ENCODE data around the gene PRAMEF9.
"Not testable (repeated sequence)": the region's sequence is repeated elsewhere in the genome, so short reads cannot be mapped to it uniquely, and the experiment has no call there.

The PRAMEF9 gene

GRCh38 chr1:13171548-13171947 is at the start of gene PRAMEF9:
TSS of gene PRAMEF9 (plus strand) at chr1:13171848. CDS start at chr1:13175281, 3,433 bp downstream.
- not testable (repeated sequence) for DNase-seq (ENCODE audit: low spot score)

GRCh38 chr1:13155909-13156308 is 15.7 kb upstream of the PRAMEF9 start, which contains the start of gene PRAMEF26:
TSS of gene PRAMEF26 (minus strand) at chr1:13156009. CDS start at chr1:13153095, 2,914 bp downstream.
- DNase-seq (ENCODE audit: low spot score): not testable (repeated sequence)

GRCh38 chr1:13165531-13165930 is 6.1 kb upstream of the PRAMEF9 start, which contains the start of gene HNRNPCL4:
TSS of gene HNRNPCL4 (minus strand) at chr1:13165631. CDS start at chr1:13165467, 164 bp downstream.
- not testable (repeated sequence) for DNase-seq (ENCODE audit: low spot score)

DNA sequence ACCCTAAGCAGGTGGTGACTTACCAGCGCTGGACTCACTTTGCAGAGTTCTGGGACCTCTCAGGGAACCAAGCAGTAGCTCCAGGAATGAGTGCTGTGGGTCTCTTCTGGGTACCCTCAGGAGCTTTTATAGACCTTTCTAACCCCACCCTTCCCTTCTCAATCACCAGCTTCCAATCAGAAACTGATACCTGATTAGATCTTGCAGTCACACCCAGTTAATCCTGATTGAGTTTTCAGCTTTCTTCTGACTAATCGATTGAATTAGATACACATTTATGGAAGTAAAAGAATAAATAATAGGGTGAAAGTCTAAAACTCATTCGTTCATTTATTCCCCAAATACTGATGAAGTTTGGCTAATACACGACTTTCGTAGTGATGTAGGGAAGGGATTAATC is 29.7 kb downstream of the PRAMEF9 start, which contains the start of gene PRAMEF13:
Gene PRAMEF13, minus strand, starts transcription at position 101 of the 400 bp plus-strand sequence. CDS start 1,820 bp downstream, outside the sequence.
- not testable (repeated sequence) for DNase-seq (ENCODE audit: low spot score)

DNA sequence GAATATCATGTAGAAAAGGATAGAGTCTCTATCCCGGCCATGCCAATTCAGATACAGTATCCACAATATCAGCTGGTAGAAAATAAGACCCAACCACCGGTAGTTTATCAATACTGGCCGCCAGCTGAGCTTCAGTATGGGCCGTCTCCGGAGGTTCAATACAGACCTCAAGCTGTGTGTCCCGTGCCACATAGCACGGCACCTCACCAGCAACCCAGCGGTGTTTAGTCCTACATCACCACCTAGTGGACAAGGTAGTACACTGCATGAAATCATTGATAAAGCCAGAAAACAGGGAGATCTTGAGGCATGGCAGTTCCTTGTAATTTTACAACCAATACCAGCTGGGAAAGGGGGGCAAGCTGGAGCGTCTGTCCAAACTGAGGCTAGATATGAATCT is 37.1 kb downstream of the PRAMEF9 start:
- not testable (repeated sequence) for DNase-seq (ENCODE audit: low spot score)

GRCh38 chr1:13216619-13217018 is 45.0 kb downstream of the PRAMEF9 start:
- not testable (repeated sequence) for DNase-seq (ENCODE audit: low spot score)

DNA sequence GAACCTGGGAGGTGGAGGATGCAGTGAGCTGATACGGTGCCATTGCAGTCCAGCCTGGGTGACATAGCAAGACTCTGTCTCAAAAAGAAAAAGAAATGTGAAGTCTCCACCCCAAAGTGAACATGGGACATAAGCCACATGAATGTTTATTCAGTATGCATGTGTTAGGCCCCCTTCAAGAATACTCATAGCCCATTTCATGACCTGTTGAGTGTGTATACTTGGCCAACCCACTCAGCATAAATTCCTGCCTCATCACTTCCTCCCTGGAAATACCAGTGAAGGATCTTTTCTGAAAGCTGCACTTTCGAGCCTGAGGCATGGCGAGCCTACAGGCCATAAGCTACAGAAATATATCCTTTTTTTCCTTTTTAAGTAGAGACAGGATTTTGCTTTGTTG is 47.6 kb downstream of the PRAMEF9 start:
- not testable (repeated sequence) for DNase-seq (ENCODE audit: low spot score)

DNA sequence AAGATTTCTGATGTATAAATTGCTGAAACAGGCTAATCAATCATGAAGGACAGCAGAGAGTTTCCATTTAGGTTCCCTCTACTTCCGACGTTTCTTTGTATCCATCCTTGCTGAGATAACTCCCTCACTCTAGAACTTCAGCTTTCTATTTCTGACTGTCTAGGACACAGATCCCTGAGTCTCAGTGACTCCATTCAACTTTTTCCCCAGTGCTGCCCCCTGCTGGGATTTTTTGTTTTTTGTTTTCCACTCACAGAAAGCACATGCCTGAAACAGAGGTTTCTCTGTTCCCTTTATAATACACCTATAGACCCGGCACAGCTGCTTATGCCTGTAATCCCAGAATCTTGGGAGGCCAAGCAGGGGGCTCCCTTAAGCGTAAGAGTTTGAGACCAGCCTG is 51.1 kb downstream of the PRAMEF9 start:
- not testable (repeated sequence) for DNase-seq (ENCODE audit: low spot score)

DNA sequence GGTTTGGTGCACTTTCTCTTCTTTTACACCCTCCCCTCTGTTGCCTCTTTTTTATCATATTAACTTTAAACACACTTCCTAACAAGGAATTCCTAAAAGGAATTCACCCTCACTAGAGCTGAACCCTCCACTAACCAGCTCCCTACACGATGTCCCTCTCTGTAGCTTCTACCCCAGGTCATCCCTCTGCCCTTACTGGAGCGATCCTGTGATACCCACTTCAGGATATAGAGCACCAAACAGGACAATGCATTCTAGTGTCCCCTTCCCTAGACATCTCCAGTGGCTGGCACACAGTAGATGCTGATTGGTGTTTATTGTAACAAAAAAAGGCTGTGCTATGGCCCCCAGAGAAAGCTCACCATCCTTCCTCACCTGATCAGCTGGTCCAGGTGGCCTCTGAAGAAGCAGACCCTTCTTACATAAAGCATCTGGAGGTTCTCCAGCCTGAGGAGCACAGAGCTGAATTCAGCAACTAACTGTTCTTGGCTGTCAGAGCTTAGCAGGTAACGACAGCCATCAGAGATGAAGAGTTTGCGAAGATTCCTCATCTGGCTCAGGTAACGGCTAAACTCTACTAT is 52.9 kb downstream of the PRAMEF9 start:
- DNase-seq (ENCODE audit: low spot score): no peak

DNA sequence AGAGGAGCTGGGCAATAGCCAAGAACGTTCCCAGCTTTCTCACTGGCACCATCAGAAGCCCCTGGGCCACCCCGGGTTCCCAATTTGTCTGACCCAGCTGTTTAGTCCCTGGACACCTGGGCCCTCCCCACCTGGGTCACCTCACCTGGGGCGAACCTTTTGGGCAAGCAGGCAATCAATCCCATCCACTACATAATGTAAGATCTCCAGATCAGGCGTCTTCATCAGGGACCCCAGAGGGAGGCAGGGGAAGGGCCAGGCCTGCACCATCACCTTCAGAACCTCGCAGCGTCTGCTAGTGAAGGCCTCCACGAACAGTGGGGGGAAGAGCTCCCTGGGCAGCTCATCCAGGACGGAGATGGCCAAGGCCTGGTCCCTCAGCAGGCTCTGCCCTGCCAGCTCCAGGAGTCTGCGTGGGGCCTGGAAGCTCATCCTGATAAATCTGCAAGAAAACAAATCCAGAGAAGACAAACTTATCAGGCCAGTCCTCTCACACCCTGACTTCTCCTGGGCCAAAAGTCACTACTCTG is 54.1 kb downstream of the PRAMEF9 start, which contains the start of gene PRAMEF18:
Gene PRAMEF18, minus strand, starts transcription at position 480 of the 530 bp plus-strand sequence. Its CDS starts 48 bp downstream, at position 432.
- DNase-seq (ENCODE audit: low spot score): not testable (repeated sequence)

DNA sequence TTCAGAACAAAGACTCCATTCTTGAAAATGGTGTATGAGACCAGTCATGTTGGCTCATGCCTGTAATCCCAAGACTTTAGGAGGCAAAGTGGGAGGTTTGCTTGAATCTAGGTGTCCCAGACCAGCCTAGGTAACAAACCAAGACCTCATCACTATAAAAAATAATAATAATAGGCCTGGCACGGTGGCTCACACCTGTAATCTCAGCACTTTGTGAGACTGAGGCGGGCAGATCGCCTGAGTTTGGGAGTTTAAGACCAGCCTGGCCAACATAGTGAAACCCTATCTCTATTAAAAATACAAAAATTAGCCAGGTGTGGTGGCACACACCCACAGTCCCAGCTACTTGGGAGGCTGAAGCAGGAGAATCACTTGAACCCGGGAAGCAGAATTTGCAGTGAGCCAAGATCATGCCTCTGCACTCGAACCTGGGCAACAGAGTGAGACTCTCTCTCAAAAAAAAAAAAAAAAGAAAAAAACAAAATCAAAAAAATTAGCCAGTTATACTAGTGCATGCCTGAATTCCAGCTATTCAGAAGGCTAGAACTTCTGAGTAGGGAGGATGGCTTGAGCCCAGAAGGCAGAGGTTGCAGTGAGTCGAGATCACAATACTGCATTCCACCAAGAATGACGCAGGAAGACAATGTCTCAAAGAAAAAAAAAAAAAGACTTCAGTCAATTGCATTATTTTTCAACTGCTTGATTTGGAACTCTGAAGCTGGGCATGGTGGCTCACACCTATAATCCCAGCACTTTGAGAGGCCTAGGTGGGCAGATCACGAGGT is 55.8 kb downstream of the PRAMEF9 start:
- not testable (repeated sequence) for DNase-seq (ENCODE audit: low spot score)

DNA sequence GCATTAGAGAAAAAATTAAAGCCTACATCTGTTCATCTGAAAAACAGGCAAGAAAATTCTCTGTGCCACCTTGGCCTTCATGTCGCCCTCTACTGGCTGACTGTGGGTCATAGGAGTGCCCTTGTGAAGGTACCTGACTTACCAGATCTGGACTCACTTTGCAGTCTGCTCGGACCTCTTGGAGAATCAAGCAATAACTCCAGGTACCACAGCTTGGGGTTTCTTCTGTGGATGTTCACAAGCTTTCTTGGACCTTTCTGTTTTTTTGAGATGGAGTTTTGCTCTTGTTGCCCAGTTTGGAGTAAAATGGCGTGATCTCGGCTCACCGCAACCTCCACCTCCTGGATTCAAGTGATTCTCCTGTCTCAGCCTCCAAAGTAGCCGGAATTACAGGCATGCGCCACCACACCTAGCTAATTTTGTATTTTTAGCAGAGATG is 56.7 kb downstream of the PRAMEF9 start:
- DNase-seq (ENCODE audit: low spot score): no peak

All from kidney capillary endothelial cell (primary cell).